IMR-90 (cell line): ENCODE results near the gene MAST1. TPM values are rescaled to one million over a fixed set of nuclear protein-coding genes. Genes with fewer than 3 reads are reported as not detected.

ENCODE experiments used
- ATAC-seq: fragments of 200-7000 bp; cut with Tn5 transposase; 2 replicates; pipeline ENCODE4 v1.9.1; 2020; ENCODE audit warnings: low read depth, mild to moderate bottlenecking, moderate library complexity
- BruUV-seq: library from RNA; stranded (reverse); fragments of 400-500 nt; replicated peaks from 2 replicates; lab custom pipeline; 2021; lab: Mats Ljungman, UMichigan
- CTCF ChIA-PET: fragments of 300-600 bp; formaldehyde crosslinking; extraction: SDS; loops from one replicate; lab custom pipeline; 2021; ENCODE audit warnings: antibody characterized with exemption; lab: Yijun Ruan, JAX
- POLR2A ChIA-PET: fragments of 300-600 bp; sonication (Branson Sonifier 250); formaldehyde crosslinking; loops from one replicate; lab custom pipeline; 2022; ENCODE audit warnings: antibody characterized with exemption; ENCODE audit not compliant: unreplicated experiment; lab: Charles Lee
- DNase-seq: peaks from one replicate; pipeline ENCODE4 v3.0.0; 2013
- H2AFZ ChIP-seq: replicated peaks from 2 replicates; pipeline ENCODE3; 2013; ENCODE audit warnings: low read length, mild to moderate bottlenecking; ENCODE audit not compliant: poor library complexity
- H2AK5ac ChIP-seq: 2 replicates; pipeline ENCODE4 v1.6.1; 2013; ENCODE audit warnings: low read depth, low read length, inconsistent platforms
- H2AK9ac ChIP-seq: replicated peaks from 2 replicates; pipeline ENCODE3; 2013; ENCODE audit warnings: mild to moderate bottlenecking, low read depth, low read length, moderate library complexity; ENCODE audit not compliant: poor library complexity
- H2BK120ac ChIP-seq: 2 replicates; pipeline ENCODE4 v1.6.1; 2013; ENCODE audit warnings: low read depth, low read length, inconsistent platforms
- H2BK15ac ChIP-seq: 3 replicates; pipeline ENCODE4 v1.6.1; 2013; ENCODE audit warnings: low read depth, low read length, inconsistent platforms
- H2BK20ac ChIP-seq: 2 replicates; pipeline ENCODE4 v1.6.1; 2013; ENCODE audit warnings: low read depth, mild to moderate bottlenecking, inconsistent platforms, low read length, moderate library complexity
- H2BK5ac ChIP-seq: 2 replicates; pipeline ENCODE4 v1.6.1; 2013; ENCODE audit warnings: mild to moderate bottlenecking, low read depth, low read length, inconsistent platforms; ENCODE audit not compliant: poor library complexity, severe bottlenecking
- H3K14ac ChIP-seq: replicated peaks from 2 replicates; pipeline ENCODE4 v1.6.1; 2013; ENCODE audit warnings: low read depth, low read length, inconsistent platforms
- H3K18ac ChIP-seq: 2 replicates; pipeline ENCODE4 v1.6.1; 2013; ENCODE audit warnings: low read depth, low read length, control low read depth
- H3K23ac ChIP-seq: 2 replicates; pipeline ENCODE4 v1.6.1; 2013; ENCODE audit warnings: low read depth, low read length, inconsistent platforms
- H3K27ac ChIP-seq: 2 replicates; pipeline ENCODE4 v1.5.1; 2013; ENCODE audit warnings: mild to moderate bottlenecking, control low read depth, low read length; ENCODE audit not compliant: insufficient read depth
- H3K27me3 ChIP-seq: 2 replicates; pipeline ENCODE4 v1.6.1; 2013; ENCODE audit warnings: low read length; ENCODE audit not compliant: control insufficient read depth, insufficient read depth
- H3K36me3 ChIP-seq: 2 replicates; pipeline ENCODE4 v1.6.1; 2013; ENCODE audit warnings: low read length, mixed read lengths; ENCODE audit not compliant: control insufficient read depth, insufficient read depth
- H3K4ac ChIP-seq: 2 replicates; pipeline ENCODE4 v1.6.1; 2013; ENCODE audit warnings: low read depth, low read length, inconsistent platforms
- H3K4me1 ChIP-seq: 2 replicates; pipeline ENCODE4 v1.6.1; 2013; ENCODE audit warnings: low read length, mixed read lengths; ENCODE audit not compliant: control insufficient read depth, insufficient read depth
- H3K4me2 ChIP-seq: 2 replicates; pipeline ENCODE4 v1.6.1; 2013; ENCODE audit warnings: low read depth, mild to moderate bottlenecking, control low read depth, low read length, moderate library complexity
- H3K4me3 ChIP-seq: 2 replicates; pipeline ENCODE4 v1.5.1; 2013; ENCODE audit warnings: low read depth, mild to moderate bottlenecking, control low read depth, low read length, moderate library complexity; ENCODE audit not compliant: insufficient read depth
- H3K56ac ChIP-seq: 2 replicates; pipeline ENCODE4 v1.6.1; 2013; ENCODE audit warnings: low read length, inconsistent platforms; ENCODE audit not compliant: insufficient read depth; ENCODE audit errors: extremely low read depth
- H3K79me1 ChIP-seq, 2 experiments: 2 replicates each; pipeline ENCODE4 v1.6.1; 2013; ENCODE audit warnings: low read length in 2 of 2, inconsistent platforms in 1 of 2, low read depth in 1 of 2
- H3K9ac ChIP-seq: 2 replicates; pipeline ENCODE4 v1.6.1; 2013; ENCODE audit warnings: low read depth, low read length, control low read depth
- H3K9me1 ChIP-seq: 2 replicates; pipeline ENCODE4 v1.6.1; 2013; ENCODE audit warnings: low read length, inconsistent platforms; ENCODE audit not compliant: insufficient read depth
- H3K9me3 ChIP-seq: 2 replicates; pipeline ENCODE4 v1.6.1; 2013; ENCODE audit warnings: low read length; ENCODE audit not compliant: control insufficient read depth, insufficient read depth
- H4K20me1 ChIP-seq: 2 replicates; pipeline ENCODE4 v1.6.1; 2013; ENCODE audit warnings: low read length, inconsistent platforms; ENCODE audit not compliant: insufficient read depth
- H4K5ac ChIP-seq: 2 replicates; pipeline ENCODE4 v1.6.1; 2013; ENCODE audit warnings: mild to moderate bottlenecking, low read depth, low read length, control low read depth
- H4K8ac ChIP-seq, 2 experiments: 2 replicates each; pipeline ENCODE4 v1.6.1; 2013; ENCODE audit warnings: low read depth in 2 of 2, low read length in 2 of 2, control low read depth in 1 of 2, inconsistent platforms in 1 of 2
- H4K91ac ChIP-seq: 2 replicates; pipeline ENCODE4 v1.6.1; 2013; ENCODE audit warnings: low read depth, low read length, inconsistent platforms; ENCODE audit not compliant: insufficient read depth
- MAFK ChIP-seq: IDR thresholded peaks from 2 replicates; pipeline ENCODE4 v1.6.1; 2012; ENCODE audit warnings: low read depth, low read length, improper control_type of control experiment
- SMC3 ChIP-seq: fragments of 150-350 bp; IDR thresholded peaks from 2 replicates; pipeline ENCODE4 v1.6.1; 2016; ENCODE audit warnings: low read depth, mild to moderate bottlenecking, antibody characterized with exemption, low read length, moderate library complexity
- WGBS, 2 experiments: methylation state at CpG; one replicate each; pipeline versions ENCODE4 v1.1.5 to v1.1.7; 2013; ENCODE audit warnings: missing lambda C conversion rate in 2 of 2; ENCODE audit not compliant: insufficient read length in 1 of 2; ENCODE audit errors: extremely low coverage in 2 of 2; 5-methylcytosine and 5-hydroxymethylcytosine counted together
- dilution Hi-C: fragments of 300-500 bp; cut with HindIII; formaldehyde crosslinking; loops from one replicate; pipeline ENCODE4 v1.14.3; 2018; ENCODE audit warnings: low sequenced_read_pairs; ENCODE audit not compliant: unreplicated experiment
- in situ Hi-C: fragments of 300-500 bp; cut with MboI; formaldehyde crosslinking; loops from 3 replicates; pipeline ENCODE4 v1.14.3; 2019; ENCODE audit warnings: low sequenced_read_pairs, inconsistent platforms, mixed read lengths
- intact Hi-C: fragments of 100-400 bp; cut with micrococcal nuclease; formaldehyde crosslinking; loops from 2 replicates; pipeline ENCODE4 v1.10.0; 2022
- microRNA-seq, 2 experiments: library from miRNA; stranded (forward) in 1 of 2; unstranded in 1 of 2; fragments of 10-50 nt in 1 of 2; fragments of <30 nt in 1 of 2; gene quantifications in 1 of 2; microRNA quantifications in 1 of 2; one replicate each; pipeline versions ENCODE3 to v1.1.0; 2013 to 2020; ENCODE audit not compliant: insufficient read depth in 1 of 2, insufficient read length in 1 of 2, unreplicated experiment in 1 of 2
- polyA plus RNA-seq, 3 experiments: library from polyadenylated mRNA; depleted of rRNA; stranded (reverse); fragments of >200 nt; gene quantifications; 2 replicates each; pipeline ENCODE4 v1.2.3, GENCODE V29; 2012; ENCODE audit warnings: low replicate concordance in 1 of 3
- small RNA-seq, 5 experiments: library from RNA; depleted of rRNA; stranded (forward); fragments of <200 nt; gene quantifications; one replicate each; pipeline ENCODE3, GENCODE V24; 2012
- total RNA-seq: library from RNA; depleted of rRNA; stranded (reverse); fragments of >200 nt; gene quantifications from 2 replicates; pipeline ENCODE4 v1.2.3, GENCODE V29; 2012; rRNA removed

MAST1 gene
- total and polyA plus RNA-seq, 2 of the 4 experiments (the other 2 are of a cell fraction) = 0.56 to 1.1 TPM

DNA sequence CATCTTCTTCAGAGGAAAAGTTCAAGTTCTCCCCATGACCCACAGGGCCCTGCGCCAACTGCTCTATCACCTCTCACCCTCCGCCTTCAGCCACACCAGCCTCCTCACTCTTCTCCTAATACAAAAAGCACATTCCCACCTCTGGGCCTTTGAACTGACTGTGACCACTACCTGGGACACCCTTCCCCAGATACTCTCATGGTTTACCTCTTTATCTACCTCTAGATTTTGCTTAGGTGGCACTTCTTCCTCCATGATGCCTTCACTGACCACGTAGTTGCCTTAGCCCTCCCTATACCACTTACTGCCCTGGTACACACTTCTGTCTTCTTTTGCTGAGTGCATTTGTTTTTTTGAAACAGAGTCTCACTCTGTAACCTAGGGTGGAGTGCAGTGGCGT is 84.6 kb downstream of the MAST1 start:
- Histone ChIP-seq H3K56ac (no peak overlapping the region), H3K79me1 (peaks cover 0 to 11% of the 10 kb centered on the region in 2 experiments; a peak in 1 of 4 replicates), H3K18ac (no peak overlapping the region), H2BK20ac (no peak overlapping the region), H3K4me3 (no peak overlapping the region), H2BK15ac (no peak overlapping the region), H3K36me3 (peaks cover 38% of the 10 kb centered on the region), H3K9me3 (no peaks in the 10 kb centered on the region), H2BK120ac (no peak overlapping the region), H4K8ac (no peak overlapping the region), H4K20me1 (no peaks in the 10 kb centered on the region; the same call in 1 of the 2 replicates), H4K5ac (no peak overlapping the region), H3K9ac (no peak overlapping the region), H3K4ac (no peak overlapping the region), H3K27ac (no peak overlapping the region), H4K91ac (no peak overlapping the region), H2AK9ac (peak overlapping the region; percentile 61), H3K4me1 (no peaks in the 10 kb centered on the region), H3K9me1 (no peaks in the 10 kb centered on the region), H3K23ac (no peak overlapping the region), H2BK5ac (no peak overlapping the region), H3K27me3 (no peaks in the 10 kb centered on the region), H2AK5ac (no peak overlapping the region), H2AFZ (no peak overlapping the region), H3K4me2 (no peak overlapping the region), H3K14ac (no peak overlapping the region)
- in situ Hi-C loops (no loop called here), dilution Hi-C loops (no loop called here), intact Hi-C loops (no loop called here)
- no TSS peak for BruUV-seq
- ATAC-seq = no peak
- CTCF ChIA-PET = no interaction called here
- WGBS, 2 experiments = 95% methylated on average over 2 of the region's 4 CpGs; no CpG with 5 or more reads in 1 of the 2 experiments
- peak; percentile 56 for TF ChIP-seq MAFK
- TF ChIP-seq SMC3 = no peak
- POLR2A ChIA-PET = no interaction called here
- DNase-seq = no peak

Small RNA genes lying within 50 kb of the gene (microRNA-seq; reads per million reads assigned to microRNA genes)
- gene MIR5695 (0 reads per million in 2 experiments), gene MIR6794 (0 reads per million in 2 experiments)

Small RNA genes lying within 50 kb of the gene (small RNA-seq; reads per million reads assigned to genes)
- gene MIR5695 (0 to 0.41 (median 0) reads per million in 5 experiments), gene MIR6794 (0 reads per million in 5 experiments)

Other genes starting within 250 kb of the MAST1 start
- gene ZNF490, start 227.7 kb upstream of the MAST1 start, total RNA-seq = 8.1 and 9.0 TPM in 2 replicates
- 1.5 and 1.7 TPM in 2 replicates for gene ZNF490, start 227.7 kb upstream of the MAST1 start, polyA plus RNA-seq (2012; rRNA removed)
- 15.8 and 19.4 TPM in 2 replicates for gene ZNF791, start 227.6 kb upstream of the MAST1 start, total RNA-seq
- 7.0 and 7.1 TPM in 2 replicates for gene ZNF791, start 227.6 kb upstream of the MAST1 start, polyA plus RNA-seq (2012; rRNA removed)
- 10.4 and 10.6 TPM in 2 replicates for gene MAN2B1, start 171.8 kb upstream of the MAST1 start, total RNA-seq
- gene MAN2B1, start 171.8 kb upstream of the MAST1 start, polyA plus RNA-seq (2012; rRNA removed) = 55.4 and 64.0 TPM in 2 replicates
- gene WDR83, start 171.7 kb upstream of the MAST1 start, total RNA-seq = 5.3 and 5.9 TPM in 2 replicates
- 8.9 and 10.5 TPM in 2 replicates for gene WDR83, start 171.7 kb upstream of the MAST1 start, polyA plus RNA-seq (2012; rRNA removed)
- 73.3 and 82.8 TPM in 2 replicates for gene DHPS, start 156.6 kb upstream of the MAST1 start, total RNA-seq
- gene DHPS, start 156.6 kb upstream of the MAST1 start, polyA plus RNA-seq (2012; rRNA removed) = 85.0 and 88.6 TPM in 2 replicates
- gene GNG14, start 150.5 kb upstream of the MAST1 start, total RNA-seq = not detected in 2 replicates
- not detected in 2 replicates for gene GNG14, start 150.5 kb upstream of the MAST1 start, polyA plus RNA-seq (2012; rRNA removed)
- 8.6 and 9.5 TPM in 2 replicates for gene FBXW9, start 141.9 kb upstream of the MAST1 start, total RNA-seq
- 14.2 and 14.4 TPM in 2 replicates for gene FBXW9, start 141.9 kb upstream of the MAST1 start, polyA plus RNA-seq (2012; rRNA removed)
- 32.8 and 36.0 TPM in 2 replicates for gene TNPO2, start 114.6 kb upstream of the MAST1 start, total RNA-seq
- 77.2 and 82.3 TPM in 2 replicates for gene TNPO2, start 114.6 kb upstream of the MAST1 start, polyA plus RNA-seq (2012; rRNA removed)
- gene TRIR, start 103.8 kb upstream of the MAST1 start, total RNA-seq = 99.2 and 113 TPM in 2 replicates
- 201 and 242 TPM in 2 replicates for gene TRIR, start 103.8 kb upstream of the MAST1 start, polyA plus RNA-seq (2012; rRNA removed)
- gene GET3, start 101.0 kb upstream of the MAST1 start, total RNA-seq = 111 and 129 TPM in 2 replicates
- 152 and 178 TPM in 2 replicates for gene GET3, start 101.0 kb upstream of the MAST1 start, polyA plus RNA-seq (2012; rRNA removed)
- not detected in 2 replicates for gene BEST2, start 86.7 kb upstream of the MAST1 start, total RNA-seq
- not detected in 2 replicates for gene BEST2, start 86.7 kb upstream of the MAST1 start, polyA plus RNA-seq (2012; rRNA removed)
- 7.5 and 8.1 TPM in 2 replicates for gene HOOK2, start 63.0 kb upstream of the MAST1 start, total RNA-seq
- 11.0 and 21.6 TPM in 2 replicates for gene HOOK2, start 63.0 kb upstream of the MAST1 start, polyA plus RNA-seq (2012; rRNA removed)
- 20.8 and 32.8 TPM in 2 replicates for gene JUNB, start 47.0 kb upstream of the MAST1 start, total RNA-seq
- gene JUNB, start 47.0 kb upstream of the MAST1 start, polyA plus RNA-seq (2012; rRNA removed) = 109 and 141 TPM in 2 replicates
- gene PRDX2, start 36.7 kb upstream of the MAST1 start, total RNA-seq = 351 and 371 TPM in 2 replicates
- gene PRDX2, start 36.7 kb upstream of the MAST1 start, polyA plus RNA-seq (2012; rRNA removed) = 378 and 383 TPM in 2 replicates
- not detected in 2 replicates for gene THSD8, start 36.4 kb upstream of the MAST1 start, total RNA-seq
- gene THSD8, start 36.4 kb upstream of the MAST1 start, polyA plus RNA-seq (2012; rRNA removed) = 0.68 and 0.90 TPM in 2 replicates
- 44.6 and 45.5 TPM in 2 replicates for gene RNASEH2A, start 31.9 kb upstream of the MAST1 start, total RNA-seq
- gene RNASEH2A, start 31.9 kb upstream of the MAST1 start, polyA plus RNA-seq (2012; rRNA removed) = 34.9 and 39.4 TPM in 2 replicates
- gene RTBDN, start 3.9 kb upstream of the MAST1 start, total RNA-seq = not detected in 2 replicates
- gene RTBDN, start 3.9 kb upstream of the MAST1 start, polyA plus RNA-seq (2012; rRNA removed) = 0.07 and 0.14 TPM in 2 replicates
- 6.4 and 9.5 TPM in 2 replicates for gene DNASE2, start 42.9 kb downstream of the MAST1 start, total RNA-seq
- gene DNASE2, start 42.9 kb downstream of the MAST1 start, polyA plus RNA-seq (2012; rRNA removed) = 31.1 and 32.0 TPM in 2 replicates
- gene KLF1, start 48.7 kb downstream of the MAST1 start, total RNA-seq = not detected in 2 replicates
- not detected in 2 replicates for gene KLF1, start 48.7 kb downstream of the MAST1 start, polyA plus RNA-seq (2012; rRNA removed)
- 41.1 and 41.6 TPM in 2 replicates for gene GCDH, start 52.6 kb downstream of the MAST1 start, total RNA-seq
- 24.5 and 27.7 TPM in 2 replicates for gene GCDH, start 52.6 kb downstream of the MAST1 start, polyA plus RNA-seq (2012; rRNA removed)
- gene SYCE2, start 80.8 kb downstream of the MAST1 start, total RNA-seq = under 0.01 and 0.36 TPM in 2 replicates
- gene SYCE2, start 80.8 kb downstream of the MAST1 start, polyA plus RNA-seq (2012; rRNA removed) = 0.19 and 0.50 TPM in 2 replicates
- 49.3 and 53.0 TPM in 2 replicates for gene FARSA, start 95.2 kb downstream of the MAST1 start, total RNA-seq
- gene FARSA, start 95.2 kb downstream of the MAST1 start, polyA plus RNA-seq (2012; rRNA removed) = 75.9 and 80.9 TPM in 2 replicates
- 3,245 and 3,358 TPM in 2 replicates for gene CALR, start 100.1 kb downstream of the MAST1 start, total RNA-seq
- gene CALR, start 100.1 kb downstream of the MAST1 start, polyA plus RNA-seq (2012; rRNA removed) = 1,894 and 1,932 TPM in 2 replicates
- gene RAD23A, start 107.3 kb downstream of the MAST1 start, total RNA-seq = 54.3 and 56.4 TPM in 2 replicates
- 67.8 and 79.7 TPM in 2 replicates for gene RAD23A, start 107.3 kb downstream of the MAST1 start, polyA plus RNA-seq (2012; rRNA removed)
- 13.3 and 22.5 TPM in 2 replicates for gene GADD45GIP1, start 118.7 kb downstream of the MAST1 start, total RNA-seq
- 42.4 and 64.7 TPM in 2 replicates for gene GADD45GIP1, start 118.7 kb downstream of the MAST1 start, polyA plus RNA-seq (2012; rRNA removed)
- not detected in 2 replicates for gene DAND5, start 131.1 kb downstream of the MAST1 start, total RNA-seq
- gene DAND5, start 131.1 kb downstream of the MAST1 start, polyA plus RNA-seq (2012; rRNA removed) = 0.03 TPM in 1 of 2 replicates, not detected in the other
- gene NFIX, start 157.0 kb downstream of the MAST1 start, total RNA-seq = 10.0 and 10.2 TPM in 2 replicates
- gene NFIX, start 157.0 kb downstream of the MAST1 start, polyA plus RNA-seq (2012; rRNA removed) = 46.9 and 47.7 TPM in 2 replicates